CD4-positive, alpha-beta T cell treated with Interleukin-21 for 1 hour (primary cell): ENCODE results near the gene KCTD16.

Source experiments
- DNase-seq: peaks from one replicate; pipeline ENCODE4 v3.0.0-alpha.2; 2020

Gene KCTD16

GRCh38 chr5:144352732-144353317 lies 182.2 kb downstream of the KCTD16 start:
- DNase-seq = no peak

DNA sequence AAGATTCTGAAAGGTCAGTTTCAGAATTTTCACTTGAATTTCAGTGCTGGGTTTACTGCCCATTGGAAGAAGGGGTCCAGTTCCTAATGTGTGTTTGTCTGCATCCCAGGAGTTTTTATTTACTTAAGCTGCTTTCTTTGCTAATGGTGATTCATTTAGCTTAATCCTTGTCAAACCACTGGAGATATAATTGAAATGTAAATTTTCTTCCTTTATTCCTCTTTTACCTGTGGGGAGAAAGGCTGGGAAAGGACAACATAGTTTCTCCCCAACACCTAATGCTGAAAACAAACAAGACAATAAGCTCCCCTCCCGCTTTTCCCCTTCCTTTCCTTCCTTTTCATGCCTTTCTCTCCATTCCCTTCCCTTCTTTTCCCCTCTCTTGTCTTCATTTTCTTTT lies 185.8 kb downstream of the KCTD16 start:
- no peak for DNase-seq

GRCh38 chr5:144361406-144361805 lies 190.7 kb downstream of the KCTD16 start:
- no peak for DNase-seq

- DNase-seq = no peak
These were observed 195.2 kb downstream of the KCTD16 start for GRCh38 chr5:144365885-144366284.

DNA sequence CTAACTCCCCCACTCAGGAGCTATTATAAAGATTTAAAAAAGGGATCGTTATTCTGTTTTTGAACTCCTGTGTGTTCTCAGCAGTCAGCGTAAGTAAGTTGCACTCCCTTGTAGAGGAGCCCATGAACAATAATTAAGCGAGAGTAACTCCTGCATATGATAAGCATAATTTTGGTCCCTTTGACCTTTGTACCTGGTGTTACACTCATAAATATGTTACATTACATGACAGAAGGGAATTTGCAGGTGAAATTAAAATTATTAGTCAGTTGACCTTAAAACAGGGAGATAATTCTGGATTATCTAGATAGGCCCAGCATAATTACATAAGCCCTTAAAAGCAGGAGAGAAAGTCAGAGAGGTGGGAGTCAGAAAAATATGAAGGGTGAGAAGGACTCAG lies 197.3 kb downstream of the KCTD16 start:
- no peak for DNase-seq

- DNase-seq = no peak
These were observed 197.9 kb downstream of the KCTD16 start for GRCh38 chr5:144368556-144368955.

DNA sequence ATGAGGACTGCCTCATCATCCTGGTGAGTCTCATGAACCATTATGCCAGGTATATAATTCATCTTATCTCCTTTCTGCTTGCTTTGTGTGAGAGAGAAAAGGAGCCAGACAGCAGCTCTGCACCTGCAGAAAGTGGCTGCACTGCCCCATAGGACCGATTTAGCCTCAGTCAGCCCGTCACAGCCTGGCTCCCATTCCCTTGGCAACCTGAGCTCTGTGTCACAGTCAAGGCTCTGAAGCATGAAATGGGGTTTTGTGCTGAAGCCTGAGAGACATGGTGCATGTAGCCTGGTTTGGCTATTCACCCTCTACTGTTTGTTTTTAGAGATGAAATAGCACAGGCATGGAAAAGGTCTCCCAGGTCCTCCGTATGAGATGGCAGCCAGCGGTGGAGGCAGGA lies 198.3 kb downstream of the KCTD16 start:
- DNase-seq = no peak

DNA sequence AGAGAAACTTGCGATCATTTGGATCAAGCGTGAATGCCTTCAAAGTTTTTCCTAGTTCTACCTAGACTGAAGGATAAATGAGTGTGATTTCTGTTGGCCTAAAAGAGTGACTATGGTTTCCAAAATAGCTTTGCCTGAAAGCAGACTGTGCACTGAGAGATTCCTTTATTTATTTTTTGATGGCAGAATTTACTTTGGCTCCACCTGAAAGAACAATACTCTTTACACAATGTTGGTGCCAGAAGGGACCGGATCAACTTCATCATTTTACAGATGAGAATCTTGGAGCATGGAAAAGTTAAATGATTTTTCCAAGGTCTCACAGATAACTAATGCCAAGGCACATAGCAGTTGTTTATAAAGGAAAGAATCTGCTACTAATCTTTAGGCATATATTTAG lies 199.6 kb downstream of the KCTD16 start:
- no peak for DNase-seq

DNA sequence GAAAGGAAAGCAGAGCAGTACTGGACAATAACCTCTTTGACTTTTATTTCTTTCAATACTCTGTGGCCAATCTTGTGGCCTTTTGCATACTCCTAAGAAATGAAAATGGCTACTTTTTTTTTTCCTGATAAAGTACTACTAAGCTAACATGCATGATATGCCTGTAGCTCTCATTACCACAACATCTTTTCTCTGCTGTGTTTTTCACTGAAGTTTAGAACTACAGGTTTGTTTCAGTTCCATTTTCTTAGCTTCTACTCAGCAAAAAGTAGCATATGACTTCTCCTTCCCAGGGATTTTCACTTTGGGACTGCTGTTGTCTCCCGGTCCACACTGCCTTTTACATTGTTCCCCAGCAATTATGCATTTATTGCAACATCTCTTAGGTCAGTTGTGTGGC lies 204.0 kb downstream of the KCTD16 start:
- DNase-seq = no peak

- no peak for DNase-seq
These were observed 206.5 kb downstream of the KCTD16 start for GRCh38 chr5:144377207-144377606.

DNA sequence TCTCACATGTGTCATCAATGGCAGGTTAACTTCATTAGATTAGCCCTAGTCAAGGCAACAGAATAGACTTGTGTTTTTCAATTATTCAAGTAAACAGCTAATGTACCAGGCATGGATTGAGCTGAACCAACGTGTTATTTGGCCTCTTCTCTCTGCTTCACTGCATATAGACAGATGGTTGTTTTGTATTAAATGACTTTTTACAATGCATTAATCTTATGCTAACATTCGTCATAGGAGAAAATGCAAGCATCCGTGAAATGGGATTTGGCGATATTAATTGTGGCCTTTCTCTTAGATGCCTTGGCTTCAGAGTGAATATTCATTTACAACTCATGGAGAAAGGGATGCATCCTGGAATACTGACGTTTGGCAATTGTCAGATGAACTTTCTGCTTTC lies 208.0 kb downstream of the KCTD16 start:
- DNase-seq = no peak

- DNase-seq = no peak
These were observed 214.9 kb downstream of the KCTD16 start for GRCh38 chr5:144385597-144385996.

DNA sequence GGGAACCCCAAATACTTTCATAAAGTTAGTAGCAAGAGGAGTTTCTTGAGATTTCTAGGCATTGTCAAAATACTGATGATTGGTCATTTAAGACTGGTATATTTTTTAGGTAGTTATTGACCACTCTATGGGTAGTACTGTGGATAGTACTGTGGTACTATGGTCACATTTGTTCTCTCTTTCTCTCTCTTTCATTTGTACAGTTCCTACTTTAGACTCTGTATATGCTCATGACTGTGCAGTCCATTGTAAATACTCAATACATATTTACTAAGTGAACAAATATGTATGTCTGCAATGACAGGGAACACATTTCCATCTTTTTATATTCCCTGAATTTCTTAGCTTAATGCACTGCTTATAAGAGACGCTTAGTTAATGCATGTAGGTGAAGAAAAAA lies 215.6 kb downstream of the KCTD16 start:
- no peak for DNase-seq

DNA sequence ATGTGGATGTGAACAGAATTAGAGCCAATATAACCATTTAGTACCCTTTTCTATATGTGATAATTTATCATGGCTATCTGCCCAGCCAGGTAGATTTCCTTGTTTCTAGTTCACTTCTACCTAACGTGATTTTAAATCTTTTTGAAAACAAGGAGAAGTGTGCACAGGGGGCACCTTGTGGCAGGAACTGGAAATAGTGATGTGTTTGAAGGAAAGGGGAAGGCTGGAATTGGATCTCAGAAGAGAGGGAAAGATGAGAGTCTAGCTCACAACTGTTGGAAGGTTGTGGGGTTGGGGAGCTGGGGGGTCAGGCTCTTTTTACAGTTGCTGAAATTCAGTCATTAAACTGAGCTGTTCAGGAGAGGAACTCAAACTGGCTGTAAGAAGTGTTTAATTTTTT lies 219.5 kb downstream of the KCTD16 start:
- no peak for DNase-seq

GRCh38 chr5:144391044-144391443 lies 220.4 kb downstream of the KCTD16 start:
- no peak for DNase-seq

DNA sequence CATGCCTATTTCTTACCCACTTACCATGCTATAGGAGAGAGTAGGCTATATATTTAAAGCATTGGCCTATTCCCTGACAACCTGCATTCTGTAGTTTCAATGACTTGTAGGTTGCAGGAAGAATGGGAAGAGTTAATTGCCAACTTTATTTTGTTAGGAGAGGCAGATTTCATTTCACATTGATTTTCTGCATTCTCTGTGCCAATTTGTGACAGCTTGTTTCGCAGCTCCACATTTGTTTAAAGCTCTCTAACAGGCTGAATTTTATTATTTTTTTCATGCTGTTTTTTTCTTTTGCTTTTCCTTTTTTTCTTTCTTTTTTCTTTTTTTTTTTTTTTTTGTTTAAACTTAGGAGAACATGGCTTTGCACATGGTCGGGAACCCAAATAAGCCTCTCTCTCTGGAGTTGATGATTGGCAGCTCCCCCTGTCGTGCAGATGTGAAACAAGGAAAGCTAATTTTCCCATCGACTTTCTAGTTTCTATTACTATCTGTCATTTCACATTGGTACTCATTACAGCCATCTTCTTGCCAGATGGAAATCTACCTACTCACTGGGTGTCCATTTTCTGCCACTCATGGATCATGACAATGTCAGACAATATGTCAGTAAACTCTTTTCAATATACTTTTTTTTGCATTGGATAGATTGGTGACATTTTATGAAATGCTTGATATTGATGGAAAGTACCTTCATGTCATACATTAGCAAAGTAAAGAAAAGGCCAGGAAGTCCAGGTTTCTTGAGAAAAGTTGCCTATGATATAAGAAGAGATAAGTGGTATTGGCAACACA lies 223.2 kb downstream of the KCTD16 start:
- DNase-seq = no peak

DNA sequence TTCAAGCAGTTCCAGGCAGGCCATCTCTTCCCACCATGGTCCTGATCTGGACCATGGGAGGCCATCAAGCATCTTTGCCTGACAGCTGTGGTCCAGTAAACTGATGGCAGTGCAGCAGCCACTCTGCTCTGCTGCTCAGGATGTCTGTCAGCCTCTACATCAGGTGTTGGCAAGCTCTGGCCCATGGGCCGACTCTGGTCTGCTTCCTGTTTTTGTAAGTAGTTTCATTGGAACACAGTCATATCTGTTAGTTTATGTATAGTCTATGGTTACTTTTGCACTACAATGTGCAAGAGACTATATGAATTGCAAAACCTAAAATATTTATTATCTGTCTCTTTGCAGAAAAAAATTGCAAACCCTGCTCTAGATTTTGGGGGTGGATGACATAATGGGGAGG lies 225.0 kb downstream of the KCTD16 start:
- no peak for DNase-seq

DNA sequence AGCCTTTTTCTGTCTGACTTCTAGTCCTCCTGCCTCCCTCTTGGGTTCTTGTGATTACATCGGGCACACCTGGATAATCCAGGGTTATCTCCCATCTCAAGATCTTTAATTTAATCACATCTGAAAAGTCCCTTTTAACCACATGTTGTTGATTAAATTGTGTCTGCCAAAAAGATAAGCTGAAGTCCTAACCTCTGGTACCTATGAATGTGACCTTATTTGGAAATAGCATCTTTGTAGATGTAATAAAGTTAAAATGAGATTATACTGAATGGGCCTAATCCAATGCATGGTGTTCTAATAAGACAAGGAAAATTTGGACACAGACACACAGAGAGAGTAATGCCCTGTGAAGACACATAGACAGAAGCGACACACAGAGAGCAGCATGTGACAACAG lies 232.4 kb downstream of the KCTD16 start:
- no peak for DNase-seq

DNA sequence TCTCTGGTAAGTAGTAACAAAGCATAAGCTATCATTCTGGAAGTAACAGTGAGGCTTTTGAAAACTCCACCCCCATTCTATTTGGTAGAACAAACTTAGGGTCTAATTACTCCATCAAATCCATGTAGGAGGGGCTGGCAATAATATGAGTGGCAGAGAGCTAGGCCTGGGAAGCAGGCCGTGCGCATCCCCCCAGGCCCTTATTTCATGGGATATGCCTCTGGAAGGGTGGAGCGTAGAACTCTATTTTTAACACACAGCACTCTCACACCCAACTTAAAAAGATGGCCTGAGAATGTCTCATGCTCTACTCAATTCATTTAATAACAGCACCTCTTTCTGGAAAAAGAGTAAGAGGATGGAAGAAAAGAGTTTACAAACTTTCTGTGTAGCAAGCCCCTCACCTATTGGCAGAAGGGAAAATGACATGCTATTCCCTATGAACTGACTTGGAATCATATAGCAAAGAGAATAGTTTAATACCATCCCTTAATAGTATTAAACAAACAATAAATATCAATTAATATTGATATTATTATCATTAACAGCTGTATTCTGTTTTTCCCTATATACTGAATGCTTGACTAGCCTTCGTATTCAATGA lies 233.2 kb downstream of the KCTD16 start:
- DNase-seq = no peak

GRCh38 chr5:144404672-144405071 lies 234.0 kb downstream of the KCTD16 start:
- no peak for DNase-seq

GRCh38 chr5:144405991-144406390 lies 235.3 kb downstream of the KCTD16 start:
- no peak for DNase-seq

- no peak for DNase-seq
These were observed 235.8 kb downstream of the KCTD16 start for GRCh38 chr5:144406442-144406841.

DNA sequence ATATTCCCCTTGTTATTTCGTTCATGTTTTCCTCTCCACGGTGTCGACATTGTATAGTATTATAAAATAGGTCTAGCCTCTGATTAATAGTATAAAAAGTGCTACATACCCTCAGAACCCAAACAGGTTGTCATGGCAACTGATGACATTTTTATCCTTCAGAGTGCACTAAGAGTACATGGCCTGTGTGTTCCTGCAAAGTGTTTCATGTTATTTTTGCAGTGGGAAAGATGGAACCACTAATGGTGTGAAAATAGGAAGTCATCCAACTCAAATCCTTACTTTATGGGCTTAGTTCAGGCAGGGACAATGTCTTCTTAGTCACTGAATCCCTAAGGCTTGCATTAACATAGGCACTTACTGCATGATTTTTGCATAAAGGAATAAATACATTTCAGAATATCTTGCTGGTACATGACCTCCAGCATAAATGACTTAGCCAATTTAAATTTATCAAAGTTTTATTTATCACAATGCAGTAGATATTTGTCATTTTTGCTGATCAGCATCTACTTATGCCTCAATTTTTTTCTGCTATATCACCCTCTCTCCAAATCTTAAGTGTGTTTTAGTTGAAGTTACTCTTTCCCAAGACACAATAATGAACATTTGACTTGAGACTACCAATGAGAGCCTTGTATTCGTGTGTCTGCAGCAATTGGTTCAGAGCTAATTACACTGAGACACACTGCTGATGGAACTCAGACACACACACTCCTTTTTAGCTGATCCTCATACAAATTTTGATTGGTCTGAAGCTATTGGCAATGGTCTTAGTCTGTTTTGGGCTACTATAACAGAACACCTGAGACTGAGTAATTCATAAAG lies 243.7 kb downstream of the KCTD16 start:
- DNase-seq = no peak

- DNase-seq = no peak
These were observed 245.5 kb downstream of the KCTD16 start for GRCh38 chr5:144416196-144416595.
